ENCODE results near the gene DDX50. TPM values are rescaled to one million over a fixed set of nuclear protein-coding genes. Genes with fewer than 3 reads are reported as not detected.

Gene DDX50
- total and polyA plus RNA-seq, 4 donors, result 14.5 to 32.7 (median 26.1) TPM

GRCh38 chr10:68981074-68981473 is 80.0 kb downstream of the DDX50 start:
- Histone ChIP-seq H3K4me1 (ENCODE audit: control insufficient read depth in 5 of 5, insufficient read depth in 5 of 5, low read length in 5 of 5) (no peaks in the 10 kb centered on the region), H3K27me3 (ENCODE audit: control insufficient read depth in 3 of 3, insufficient read depth in 3 of 3, low read length in 2 of 3) (no peaks in the 10 kb centered on the region), H3K27ac (ENCODE audit: low read depth in 1 of 2, low read length in 1 of 2) (no peak overlapping the region), H3K4me3 (no peak overlapping the region), H3K9ac (ENCODE audit: insufficient read depth in 1 of 2, low read length in 2 of 2) (no peak overlapping the region), H3K9me3 (ENCODE audit: control insufficient read depth in 4 of 4, insufficient read depth in 3 of 4, low read length in 3 of 4) (no peaks in the 10 kb centered on the region), H3K36me3 (ENCODE audit: control insufficient read depth in 4 of 4, insufficient read depth in 4 of 4, low read length in 4 of 4) (peaks cover 0 to 50% (median 30%) of the 10 kb centered on the region in 4 donors)
- 98 to 100% methylated on average over 1 of the region's 1 CpG for WGBS, 2 donors
- DNase-seq, result no peak
- no peak for ATAC-seq (ENCODE audit: insufficient read depth, low FRiP score)
- TF ChIP-seq CTCF (IDR thresholded peaks at IDR 0.05; ENCODE audit: control extremely low read depth, extremely low read depth), result no peak

- 94 to 96% methylated on average over 11 of the region's 11 CpGs for WGBS, 2 donors
- H3K27me3 ChIP-seq (ENCODE audit: control insufficient read depth in 3 of 3, insufficient read depth in 3 of 3, low read length in 2 of 3), result no peaks in the 10 kb centered on the region
These were observed 81.3 kb downstream of the DDX50 start for GRCh38 chr10:68982389-68982788.

GRCh38 chr10:68987611-68988010 is 86.5 kb downstream of the DDX50 start:
- WGBS, 2 donors, result 66 to 85% methylated on average over 3 of the region's 3 CpGs
- H3K4me1 ChIP-seq (ENCODE audit: control insufficient read depth in 5 of 5, insufficient read depth in 5 of 5, low read length in 5 of 5), result peaks cover 8 to 19% (median 9%) of the 10 kb centered on the region in 5 donors
- H3K9me3 ChIP-seq (ENCODE audit: control insufficient read depth in 4 of 4, insufficient read depth in 3 of 4, low read length in 3 of 4), result no peaks in the 10 kb centered on the region
- no peak for TF ChIP-seq CTCF (IDR thresholded peaks at IDR 0.05; ENCODE audit: control extremely low read depth, extremely low read depth)
- no peak overlapping the region for H3K9ac ChIP-seq (ENCODE audit: insufficient read depth in 1 of 2, low read length in 2 of 2)
- no peak for ATAC-seq (ENCODE audit: insufficient read depth, low FRiP score)
- H3K4me3 ChIP-seq, result no peak overlapping the region
- H3K27me3 ChIP-seq (ENCODE audit: control insufficient read depth in 3 of 3, insufficient read depth in 3 of 3, low read length in 2 of 3), result no peaks in the 10 kb centered on the region
- peak in 1 of 3 donors; percentile 5 for DNase-seq
- no peak overlapping the region for H3K27ac ChIP-seq (ENCODE audit: low read depth in 1 of 2, low read length in 1 of 2)
- H3K36me3 ChIP-seq (ENCODE audit: control insufficient read depth in 4 of 4, insufficient read depth in 4 of 4, low read length in 4 of 4), result peaks cover 0 to 17% (median 8%) of the 10 kb centered on the region in 4 donors

More at GRCh38 chr10:68982389-68982788, 81.3 kb downstream of the DDX50 start:
- H3K9me3 ChIP-seq (ENCODE audit: control insufficient read depth in 4 of 4, insufficient read depth in 3 of 4, low read length in 3 of 4), result no peaks in the 10 kb centered on the region
- H3K36me3 ChIP-seq (ENCODE audit: control insufficient read depth in 4 of 4, insufficient read depth in 4 of 4, low read length in 4 of 4), result peaks cover 0 to 43% (median 25%) of the 10 kb centered on the region in 4 donors
- no peak overlapping the region for H3K27ac ChIP-seq (ENCODE audit: low read depth in 1 of 2, low read length in 1 of 2)
- H3K4me1 ChIP-seq (ENCODE audit: control insufficient read depth in 5 of 5, insufficient read depth in 5 of 5, low read length in 5 of 5), result no peaks in the 10 kb centered on the region
- no peak overlapping the region for H3K9ac ChIP-seq (ENCODE audit: insufficient read depth in 1 of 2, low read length in 2 of 2)
- DNase-seq (no peak), ATAC-seq (ENCODE audit: insufficient read depth, low FRiP score) (no peak)
- H3K4me3 ChIP-seq, result no peak overlapping the region
- TF ChIP-seq CTCF (IDR thresholded peaks at IDR 0.05; ENCODE audit: control extremely low read depth, extremely low read depth), result no peak
